Measurements from ENCODE around the gene DOCK1. TPM values are rescaled to one million over a fixed set of nuclear protein-coding genes. Genes with fewer than 3 reads are reported as not detected.

The DOCK1 gene
- total RNA-seq, 1 experiment from 2014 or later = 40.0 TPM

GRCh38 chr10:127017541-127018297, 112.5 kb downstream of the DOCK1 start:
- TF ChIP-seq CTCF (IDR thresholded peaks at IDR 0.05; ENCODE audit: unreplicated experiment) = no peak
- BruUV-seq (replicated peaks) = no TSS peak
- Mint-ChIP-seq H3K27ac (ENCODE audit: low read depth, unreplicated experiment) (no peak overlapping the region), H3K9me3 (ENCODE audit: unreplicated experiment) (no peaks in the 10 kb centered on the region), H3K36me3 (ENCODE audit: insufficient read depth, unreplicated experiment) (peaks cover 15% of the 10 kb centered on the region), H3K27me3 (ENCODE audit: insufficient read depth, unreplicated experiment) (no peaks in the 10 kb centered on the region), H3K4me3 (ENCODE audit: unreplicated experiment) (no peak overlapping the region), H3K4me1 (ENCODE audit: insufficient read depth, unreplicated experiment) (peaks cover 8% of the 10 kb centered on the region)
- POLR2A ChIA-PET = no interaction called here
- CTCF ChIA-PET = no interaction called here
- intact Hi-C loops (cut with micrococcal nuclease) = no loop called here
- DNase-seq (ENCODE audit: unreplicated experiment) = no peak

- no TSS peak for BruUV-seq (replicated peaks)
- no peak for DNase-seq (ENCODE audit: unreplicated experiment)
- Mint-ChIP-seq H3K27ac (ENCODE audit: low read depth, unreplicated experiment) (no peak overlapping the region), H3K9me3 (ENCODE audit: unreplicated experiment) (no peaks in the 10 kb centered on the region), H3K4me3 (ENCODE audit: unreplicated experiment) (no peak overlapping the region), H3K4me1 (ENCODE audit: insufficient read depth, unreplicated experiment) (peaks cover 2% of the 10 kb centered on the region), H3K36me3 (ENCODE audit: insufficient read depth, unreplicated experiment) (peaks cover 15% of the 10 kb centered on the region), H3K27me3 (ENCODE audit: insufficient read depth, unreplicated experiment) (no peaks in the 10 kb centered on the region)
- intact Hi-C loops (cut with micrococcal nuclease) = no loop called here
- CTCF ChIA-PET = no interaction called here
- no peak for TF ChIP-seq CTCF (IDR thresholded peaks at IDR 0.05; ENCODE audit: unreplicated experiment)
- POLR2A ChIA-PET = no interaction called here
These were observed 113.0 kb downstream of the DOCK1 start for GRCh38 chr10:127018298-127018650.

GRCh38 chr10:127018766-127019165, 113.5 kb downstream of the DOCK1 start:
- H3K27me3 Mint-ChIP-seq (ENCODE audit: insufficient read depth, unreplicated experiment) = no peaks in the 10 kb centered on the region
- CTCF ChIA-PET = interaction anchor here (0.7 to 1.0 kb wide), 2 partner anchors 10 to 1114 kb away, joined by 3 read pairs; no protein-coding TSS in a partner anchor
- no peaks in the 10 kb centered on the region for H3K9me3 Mint-ChIP-seq (ENCODE audit: unreplicated experiment)

GRCh38 chr10:127020260-127020659, 115.0 kb downstream of the DOCK1 start:
- H3K4me3 Mint-ChIP-seq (ENCODE audit: unreplicated experiment) = no peak overlapping the region
- ChIA-PET POLR2A (no interaction called here), CTCF (no interaction called here)
- no peak for TF ChIP-seq CTCF (IDR thresholded peaks at IDR 0.05; ENCODE audit: unreplicated experiment)
- no peak overlapping the region for H3K27ac Mint-ChIP-seq (ENCODE audit: low read depth, unreplicated experiment)
- BruUV-seq (replicated peaks) = no TSS peak
- H3K36me3 Mint-ChIP-seq (ENCODE audit: insufficient read depth, unreplicated experiment) = peaks cover 29% of the 10 kb centered on the region
- no peaks in the 10 kb centered on the region for H3K9me3 Mint-ChIP-seq (ENCODE audit: unreplicated experiment)
- H3K4me1 Mint-ChIP-seq (ENCODE audit: insufficient read depth, unreplicated experiment) = no peaks in the 10 kb centered on the region
- DNase-seq (ENCODE audit: unreplicated experiment) = no peak
- H3K27me3 Mint-ChIP-seq (ENCODE audit: insufficient read depth, unreplicated experiment) = no peaks in the 10 kb centered on the region
- intact Hi-C loops (cut with micrococcal nuclease) = no loop called here

More at GRCh38 chr10:127018766-127019165, 113.5 kb downstream of the DOCK1 start:
- H3K27ac Mint-ChIP-seq (ENCODE audit: low read depth, unreplicated experiment) = no peak overlapping the region
- POLR2A ChIA-PET = no interaction called here
- H3K36me3 Mint-ChIP-seq (ENCODE audit: insufficient read depth, unreplicated experiment) = peaks cover 18% of the 10 kb centered on the region
- intact Hi-C loops (cut with micrococcal nuclease) = no loop called here
- TF ChIP-seq CTCF (IDR thresholded peaks at IDR 0.05; ENCODE audit: unreplicated experiment) = no peak
- no peak overlapping the region for H3K4me3 Mint-ChIP-seq (ENCODE audit: unreplicated experiment)
- DNase-seq (ENCODE audit: unreplicated experiment) = no peak
- no peaks in the 10 kb centered on the region for H3K4me1 Mint-ChIP-seq (ENCODE audit: insufficient read depth, unreplicated experiment)
- BruUV-seq (replicated peaks) = no TSS peak
